PFSK-1 (cell line): Measurements from ENCODE around the gene LSP1.

Experiments
- POLR2AphosphoS5 ChIP-seq: IDR thresholded peaks from 2 replicates; pipeline ENCODE4 v1.6.1; 2012; ENCODE audit warnings: low read depth, mild to moderate bottlenecking, control low read depth, low read length, moderate library complexity
- SIN3A ChIP-seq: IDR thresholded peaks from 2 replicates; pipeline ENCODE4 v1.6.1; 2012; ENCODE audit warnings: mild to moderate bottlenecking, low read length, moderate library complexity, borderline replicate concordance; ENCODE audit not compliant: insufficient read depth
- TAF1 ChIP-seq: IDR thresholded peaks from 2 replicates; pipeline ENCODE4 v1.6.1; 2012; ENCODE audit warnings: low read length, control low read depth, borderline replicate concordance; ENCODE audit not compliant: insufficient read depth

DNA sequence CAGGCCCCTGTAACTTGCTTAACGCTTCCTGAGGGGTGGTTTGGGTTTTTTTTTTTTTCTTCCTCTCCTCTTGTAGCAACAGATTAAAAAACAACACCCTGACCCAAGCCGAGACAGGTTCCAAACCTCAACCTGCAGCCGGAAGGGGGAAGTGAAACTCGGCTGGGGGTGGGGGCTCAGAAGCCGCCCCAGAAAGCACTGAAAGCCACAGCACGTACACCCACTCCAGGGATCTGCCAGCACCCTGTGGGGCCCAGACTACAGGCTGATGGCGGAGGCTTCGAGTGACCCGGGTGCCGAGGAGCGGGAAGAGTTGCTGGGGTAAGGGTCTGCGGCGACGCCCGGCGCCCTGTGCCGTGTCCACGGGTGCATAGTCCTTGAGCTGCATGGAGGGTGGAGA lies at the start of gene LSP1:
- no peak for TF ChIP-seq POLR2AphosphoS5
- TF ChIP-seq TAF1, result no peak
- TF ChIP-seq SIN3A, result no peak
